HL-60 (cell line): ENCODE data around the gene EYS.

Experiments
- DNase-seq, 2 experiments: peaks; one replicate each; pipeline ENCODE4 v3.0.0-alpha.2; 2010 to 2020; ENCODE audit warnings: low read depth in 1 of 2, low spot score in 1 of 2
- H3K27ac ChIP-seq: fragments of 250-450 bp; sonication (Bioruptor Pico); replicated peaks from 2 replicates; pipeline ENCODE4 v1.5.1; 2020; ENCODE audit warnings: mild to moderate bottlenecking, moderate library complexity
- H3K27me3 ChIP-seq: fragments of 250-450 bp; sonication (Bioruptor Pico); 2 replicates; pipeline ENCODE4 v1.5.1; 2021; ENCODE audit warnings: mild to moderate bottlenecking, moderate library complexity; ENCODE audit not compliant: insufficient read depth, poor library complexity, severe bottlenecking
- H3K4me3 ChIP-seq: replicated peaks from 2 replicates; pipeline ENCODE4 v1.5.1; 2011; ENCODE audit warnings: mild to moderate bottlenecking, control low read depth, low read length; ENCODE audit not compliant: insufficient read depth
- GABPA ChIP-seq: IDR thresholded peaks from 2 replicates; pipeline ENCODE4 v1.6.1; 2012; ENCODE audit warnings: low read depth
- POLR2AphosphoS5 ChIP-seq: IDR thresholded peaks from 2 replicates; pipeline ENCODE4 v1.6.1; 2012; ENCODE audit warnings: low read depth
- SPI1 ChIP-seq: IDR thresholded peaks from 2 replicates; pipeline ENCODE4 v1.6.1; 2012; ENCODE audit warnings: low read depth, mild to moderate bottlenecking, borderline replicate concordance
- TF ChIP-seq, protein P1 (sequence below): IDR thresholded peaks from 2 replicates; pipeline ENCODE4 v1.6.1; 2012; ENCODE audit warnings: low read depth; ENCODE audit not compliant: insufficient replicate concordance
- TF ChIP-seq, protein P2 (sequence below): IDR thresholded peaks from one replicate; pipeline ENCODE4 v1.5.1; 2011; ENCODE audit warnings: low read length, control low read depth, inconsistent platforms; ENCODE audit not compliant: insufficient read depth

EYS gene

GRCh38 chr6:63887002-63887751, 1819.8 kb downstream of the EYS start:
- H3K27ac ChIP-seq, result no peak overlapping the region
- H3K27me3 ChIP-seq, result no peaks in the 10 kb centered on the region
- no peak overlapping the region for H3K4me3 ChIP-seq
- TF ChIP-seq, protein P1, sequence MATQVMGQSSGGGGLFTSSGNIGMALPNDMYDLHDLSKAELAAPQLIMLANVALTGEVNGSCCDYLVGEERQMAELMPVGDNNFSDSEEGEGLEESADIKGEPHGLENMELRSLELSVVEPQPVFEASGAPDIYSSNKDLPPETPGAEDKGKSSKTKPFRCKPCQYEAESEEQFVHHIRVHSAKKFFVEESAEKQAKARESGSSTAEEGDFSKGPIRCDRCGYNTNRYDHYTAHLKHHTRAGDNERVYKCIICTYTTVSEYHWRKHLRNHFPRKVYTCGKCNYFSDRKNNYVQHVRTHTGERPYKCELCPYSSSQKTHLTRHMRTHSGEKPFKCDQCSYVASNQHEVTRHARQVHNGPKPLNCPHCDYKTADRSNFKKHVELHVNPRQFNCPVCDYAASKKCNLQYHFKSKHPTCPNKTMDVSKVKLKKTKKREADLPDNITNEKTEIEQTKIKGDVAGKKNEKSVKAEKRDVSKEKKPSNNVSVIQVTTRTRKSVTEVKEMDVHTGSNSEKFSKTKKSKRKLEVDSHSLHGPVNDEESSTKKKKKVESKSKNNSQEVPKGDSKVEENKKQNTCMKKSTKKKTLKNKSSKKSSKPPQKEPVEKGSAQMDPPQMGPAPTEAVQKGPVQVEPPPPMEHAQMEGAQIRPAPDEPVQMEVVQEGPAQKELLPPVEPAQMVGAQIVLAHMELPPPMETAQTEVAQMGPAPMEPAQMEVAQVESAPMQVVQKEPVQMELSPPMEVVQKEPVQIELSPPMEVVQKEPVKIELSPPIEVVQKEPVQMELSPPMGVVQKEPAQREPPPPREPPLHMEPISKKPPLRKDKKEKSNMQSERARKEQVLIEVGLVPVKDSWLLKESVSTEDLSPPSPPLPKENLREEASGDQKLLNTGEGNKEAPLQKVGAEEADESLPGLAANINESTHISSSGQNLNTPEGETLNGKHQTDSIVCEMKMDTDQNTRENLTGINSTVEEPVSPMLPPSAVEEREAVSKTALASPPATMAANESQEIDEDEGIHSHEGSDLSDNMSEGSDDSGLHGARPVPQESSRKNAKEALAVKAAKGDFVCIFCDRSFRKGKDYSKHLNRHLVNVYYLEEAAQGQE, result no peak
- no peak for TF ChIP-seq GABPA
- no peak for DNase-seq

- TF ChIP-seq GABPA (no peak), SPI1 (no peak), POLR2AphosphoS5 (no peak)
- TF ChIP-seq, protein P2, sequence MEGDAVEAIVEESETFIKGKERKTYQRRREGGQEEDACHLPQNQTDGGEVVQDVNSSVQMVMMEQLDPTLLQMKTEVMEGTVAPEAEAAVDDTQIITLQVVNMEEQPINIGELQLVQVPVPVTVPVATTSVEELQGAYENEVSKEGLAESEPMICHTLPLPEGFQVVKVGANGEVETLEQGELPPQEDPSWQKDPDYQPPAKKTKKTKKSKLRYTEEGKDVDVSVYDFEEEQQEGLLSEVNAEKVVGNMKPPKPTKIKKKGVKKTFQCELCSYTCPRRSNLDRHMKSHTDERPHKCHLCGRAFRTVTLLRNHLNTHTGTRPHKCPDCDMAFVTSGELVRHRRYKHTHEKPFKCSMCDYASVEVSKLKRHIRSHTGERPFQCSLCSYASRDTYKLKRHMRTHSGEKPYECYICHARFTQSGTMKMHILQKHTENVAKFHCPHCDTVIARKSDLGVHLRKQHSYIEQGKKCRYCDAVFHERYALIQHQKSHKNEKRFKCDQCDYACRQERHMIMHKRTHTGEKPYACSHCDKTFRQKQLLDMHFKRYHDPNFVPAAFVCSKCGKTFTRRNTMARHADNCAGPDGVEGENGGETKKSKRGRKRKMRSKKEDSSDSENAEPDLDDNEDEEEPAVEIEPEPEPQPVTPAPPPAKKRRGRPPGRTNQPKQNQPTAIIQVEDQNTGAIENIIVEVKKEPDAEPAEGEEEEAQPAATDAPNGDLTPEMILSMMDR, result no peak
- TF ChIP-seq, protein P1, result no peak
- Histone ChIP-seq H3K4me3 (no peak overlapping the region), H3K27ac (no peak overlapping the region), H3K27me3 (no peaks in the 10 kb centered on the region)
- DNase-seq, result no peak
Observed at GRCh38 chr6:63886341-63886740, 1820.7 kb downstream of the EYS start.

- DNase-seq, result no peak
- Histone ChIP-seq H3K27me3 (no peaks in the 10 kb centered on the region), H3K4me3 (no peak overlapping the region), H3K27ac (no peak overlapping the region)
- TF ChIP-seq GABPA, result no peak
- no peak for TF ChIP-seq POLR2AphosphoS5
- TF ChIP-seq, protein P1, result no peak
- TF ChIP-seq, protein P2, result no peak
- TF ChIP-seq SPI1, result no peak
Observed at GRCh38 chr6:63883597-63883996, 1823.4 kb downstream of the EYS start.
